K562 (cell line): ENCODE measurements around the gene TFF3. TPM values are rescaled to one million over a fixed set of nuclear protein-coding genes. Genes with fewer than 3 reads are reported as not detected.

Experiments used
- ATAC-seq: fragments of 200-7000 bp; cut with Tn5 transposase; 3 replicates; pipeline ENCODE4 v1.9.1; 2020; ENCODE audit warnings: moderate library complexity
- BruUV-seq: library from RNA; stranded (reverse); fragments of 400-500 nt; replicated peaks from 2 replicates; lab custom pipeline; 2021; lab: Mats Ljungman, UMichigan
- CTCF ChIA-PET: fragments of 300-600 bp; formaldehyde crosslinking; extraction: SDS; loops from one replicate; lab custom pipeline; 2021; ENCODE audit warnings: low intra/inter-chr PET ratio; lab: Yijun Ruan, JAX
- POLR2A ChIA-PET: fragments of 300-600, 350-650 bp; sonication (Branson Sonifier 250); formaldehyde crosslinking; extraction: SDS; loops from one replicate; lab custom pipeline; 2021; ENCODE audit warnings: antibody characterized with exemption, inconsistent platforms; lab: Yijun Ruan, JAX
- DNase-seq, 4 experiments: peaks; one replicate each; pipeline versions ENCODE4 v3.0.0 to v3.0.0-alpha.2; 2011 to 2018; ENCODE audit warnings: low spot score in 3 of 4, mixed read lengths in 3 of 4; ENCODE audit errors: extremely low read depth in 1 of 4
- FAIRE-seq: peaks from 2 replicates; lab custom pipeline; 2011; peaks lifted over from hg19 to GRCh38; lab: Jason Lieb, UNC
- H2AFZ ChIP-seq: 2 replicates; pipeline ENCODE4 v1.6.0; 2011; ENCODE audit warnings: low read depth, low read length, control low read depth, inconsistent platforms
- H3K27ac ChIP-seq: fragments of 200-600 bp; 3 replicates; pipeline ENCODE4 v1.8.0; 2011; ENCODE audit warnings: low read depth, mild to moderate bottlenecking, control low read depth, inconsistent platforms, low read length, moderate library complexity, mixed read lengths; ENCODE audit errors: extremely low read depth
- H3K27me3 ChIP-seq, 2 experiments: fragments of 300-600 bp in 1 of 2; 2 replicates in 1 of 2; 3 replicates in 1 of 2; pipeline versions ENCODE4 v1.6.0 to v1.8.0; 2011; ENCODE audit warnings: inconsistent platforms in 2 of 2, low read length in 2 of 2, mild to moderate bottlenecking in 1 of 2, mixed read lengths in 1 of 2, moderate library complexity in 1 of 2; ENCODE audit not compliant: control insufficient read depth in 2 of 2, insufficient read depth in 2 of 2
- H3K36me3 ChIP-seq: fragments of 300-600 bp; 3 replicates; pipeline ENCODE4 v1.8.0; 2011; ENCODE audit warnings: mild to moderate bottlenecking, low read length, inconsistent platforms; ENCODE audit not compliant: control insufficient read depth, insufficient read depth
- H3K4me1 ChIP-seq, 2 experiments: fragments of 200-600 bp in 1 of 2; replicated peaks in 1 of 2; 2 replicates in 1 of 2; 3 replicates in 1 of 2; pipeline versions ENCODE4 v1.5.1 to v1.8.0; 2011; ENCODE audit warnings: inconsistent platforms in 2 of 2, low read length in 2 of 2, mild to moderate bottlenecking in 1 of 2, mixed read lengths in 1 of 2, moderate library complexity in 1 of 2; ENCODE audit not compliant: control insufficient read depth in 2 of 2, insufficient read depth in 2 of 2
- H3K4me2 ChIP-seq: 2 replicates; pipeline ENCODE4 v1.6.1; 2011; ENCODE audit warnings: low read length, control low read depth, inconsistent platforms, mixed read lengths; ENCODE audit not compliant: insufficient read depth
- H3K4me3 ChIP-seq: fragments of 200-600 bp; sonication (generic), shearing (Covaris generic); 2 replicates; pipeline ENCODE4 v1.5.1; 2016; ENCODE audit warnings: control low read depth, inconsistent platforms
- H3K79me2 ChIP-seq: fragments of 200-600 bp; 3 replicates; pipeline ENCODE4 v1.8.0; 2011; ENCODE audit warnings: low read length, inconsistent platforms; ENCODE audit not compliant: control insufficient read depth, insufficient read depth
- H3K9ac ChIP-seq, 2 experiments: 2 replicates each; pipeline versions ENCODE4 v1.6.0 to v1.6.1; 2011; ENCODE audit warnings: low read depth in 2 of 2, low read length in 2 of 2, control low read depth in 1 of 2, inconsistent platforms in 1 of 2, mild to moderate bottlenecking in 1 of 2, mixed read lengths in 1 of 2; ENCODE audit not compliant: insufficient read depth in 1 of 2
- H3K9me1 ChIP-seq: one replicate; pipeline ENCODE4 v1.6.0; 2011; ENCODE audit warnings: inconsistent platforms, mild to moderate bottlenecking, low read length, moderate library complexity; ENCODE audit not compliant: control insufficient read depth, insufficient read depth
- H3K9me3 ChIP-seq: replicated peaks from 2 replicates; pipeline ENCODE4 v1.5.1; 2011; ENCODE audit warnings: low read depth, low read length, inconsistent platforms; ENCODE audit not compliant: control insufficient read depth, insufficient read depth
- H4K20me1 ChIP-seq: replicated peaks from 2 replicates; pipeline ENCODE4 v1.6.1; 2011; ENCODE audit warnings: low read length, inconsistent platforms, mixed read lengths; ENCODE audit not compliant: control insufficient read depth, insufficient read depth
- CBFB ChIP-seq: sonication (generic); formaldehyde crosslinking; IDR thresholded peaks from 2 replicates; pipeline ENCODE4 v1.4.0; 2020; ENCODE audit warnings: mild to moderate bottlenecking, missing genetic modification reagents
- CBX5 ChIP-seq: IDR thresholded peaks from 2 replicates; pipeline ENCODE4 v1.6.1; 2014; ENCODE audit warnings: low read depth, borderline replicate concordance
- COPS2 ChIP-seq: fragments of 450-650 bp; conservative IDR thresholded peaks from 2 replicates; pipeline ENCODE4 v1.6.1; 2016; ENCODE audit warnings: mild to moderate bottlenecking, moderate library complexity
- EP400 ChIP-seq: fragments of 450-650 bp; IDR thresholded peaks from 2 replicates; pipeline ENCODE4 v1.6.1; 2017; ENCODE audit warnings: antibody characterized with exemption, mild to moderate bottlenecking, moderate library complexity
- HLTF ChIP-seq: fragments of 450-650 bp; IDR thresholded peaks from 2 replicates; pipeline ENCODE4 v1.6.1; 2016
- L3MBTL2 ChIP-seq: fragments of 450-650 bp; IDR thresholded peaks from 2 replicates; pipeline ENCODE4 v1.6.1; 2016; ENCODE audit warnings: mild to moderate bottlenecking, moderate library complexity
- MYC ChIP-seq, 2 experiments: fragments of 250-450 bp in 1 of 2; sonication (Bioruptor Pico) in 1 of 2; IDR thresholded peaks; 2 replicates each; pipeline versions ENCODE4 v1.5.1 to v1.6.1; 2012 to 2021; ENCODE audit warnings: low read depth in 2 of 2, borderline replicate concordance in 1 of 2, improper control_type of control experiment in 1 of 2, low read length in 1 of 2, mild to moderate bottlenecking in 1 of 2, moderate library complexity in 1 of 2
- NEUROD1 ChIP-seq: fragments of 150-350 bp; IDR thresholded peaks from 2 replicates; pipeline ENCODE4 v1.6.1; 2014; ENCODE audit warnings: borderline replicate concordance, low read length, low read depth; ENCODE audit not compliant: partially characterized antibody
- OTX1 ChIP-seq: fragments of 450-650 bp; formaldehyde crosslinking; IDR thresholded peaks from 2 replicates; pipeline ENCODE4 v1.4.0; 2022; ENCODE audit warnings: mild to moderate bottlenecking
- VEZF1 ChIP-seq: fragments of 200-800 bp; sonication (Bioruptor generic); IDR thresholded peaks from 2 replicates; pipeline ENCODE4 v1.6.1; 2017; ENCODE audit warnings: missing genetic modification characterization, missing compliant biosample characterization
- WGBS: fragments of 100-300 bp; shearing (Covaris generic); methylation state at CpG from one replicate; pipeline ENCODE4 v1.1.6; 2016; ENCODE audit warnings: low coverage, mixed read lengths; ENCODE audit not compliant: insufficient coverage; ENCODE audit errors: missing lambda C conversion rate; 5-methylcytosine and 5-hydroxymethylcytosine counted together
- in situ Hi-C: fragments of 300-500 bp; cut with MboI; formaldehyde crosslinking; loops from 4 replicates; pipeline ENCODE4 v1.15.0; 2018; ENCODE audit warnings: inconsistent platforms, mixed read lengths
- intact Hi-C: fragments of 100-400 bp; cut with micrococcal nuclease; formaldehyde crosslinking; loops from 2 replicates; pipeline ENCODE4 v1.14.2; 2022
- polyA plus RNA-seq, 8 experiments: library from polyadenylated mRNA; depleted of rRNA in 4 of 8; stranded (reverse) in 5 of 8; unstranded in 3 of 8; fragments of >200 nt; fragmentation: Nextera tagmentation in 2 of 8; fragmentation: Illumina TruSeq in 1 of 8; extraction: Ambion mirVana in 2 of 8; extraction: Trizol in 1 of 8; gene quantifications; 2 replicates each; pipeline versions ENCODE4 v1.2.1 to v1.2.3, GENCODE V29; 2011 to 2014; ENCODE audit warnings: inconsistent platforms in 1 of 8, missing spikeins in 1 of 8
- total RNA-seq, 7 experiments: library from RNA; depleted of rRNA in 6 of 7; stranded (reverse); fragments of >200 nt in 6 of 7; fragmentation: Illumina TruSeq in 2 of 7; extraction: Trizol in 2 of 7; gene quantifications; 2 replicates each; pipeline versions ENCODE4 v1.2.1 to v1.2.3, GENCODE V29; 2011 to 2021; ENCODE audit warnings: low replicate concordance in 1 of 7

Gene TFF3
- total and polyA plus RNA-seq, 9 of the 15 experiments (the other 6 are each of a cell fraction or from before 2014, with no cell fraction given) = 0.78 TPM; not detected in 8

GRCh38 chr21:42319851-42320572 lies 4.8 kb upstream of the TFF3 start (continued):
- TF ChIP-seq VEZF1 (CRISPR knock-in tag) = no peak
- no peak for TF ChIP-seq CBX5
- peak; percentile 74 for TF ChIP-seq CBFB (CRISPR knock-in tag)
- TF ChIP-seq L3MBTL2 = peak; percentile 57; the same call in 1 of the 2 replicates
- TF ChIP-seq EP400 = peak; percentile 49

GRCh38 chr21:42319376-42319775 lies 4.2 kb upstream of the TFF3 start:
- Histone ChIP-seq H3K9ac (no peak overlapping the region; a peak in 1 of 4 replicates), H3K4me1 (no peaks in the 10 kb centered on the region), H3K4me2 (no peak overlapping the region; the same call in 1 of the 2 replicates), H3K9me1 (no peaks in the 10 kb centered on the region), H3K79me2 (no peaks in the 10 kb centered on the region), H3K27ac (no peak overlapping the region), H3K27me3 (peaks cover 45 to 74% of the 10 kb centered on the region in 2 experiments), H4K20me1 (0 out of 2 replicates have a peak, but pooled peaks cover 6% of the 10 kb centered on the region), H3K36me3 (no peaks in the 10 kb centered on the region), H3K4me3 (no peak overlapping the region), H3K9me3 (no peaks in the 10 kb centered on the region), H2AFZ (no peak overlapping the region)
- POLR2A ChIA-PET = interaction anchor here (0.7 to 0.8 kb wide), 2 partner anchors 9 to 39 kb away, joined by 3 read pairs; no protein-coding TSS in a partner anchor
- no peak for TF ChIP-seq COPS2
- no peak for TF ChIP-seq MYC (IDR thresholded peaks at IDR 0.05; ENCODE audit: low read depth, low read length)
- TF ChIP-seq MYC (CRISPR knock-in tag; IDR thresholded peaks at IDR 0.05; ENCODE audit: borderline replicate concordance, low read depth) = no peak
- TF ChIP-seq NEUROD1 = no peak
- no peak for TF ChIP-seq OTX1 (CRISPR knock-in tag)
- TF ChIP-seq HLTF = no peak
- ATAC-seq (peak; percentile 24; the same call in 2 of the 3 replicates), DNase-seq (no peak), FAIRE-seq (no peak)
- WGBS = 2% methylated on average over 10 of the region's 10 CpGs
- CTCF ChIA-PET = no interaction called here
- in situ Hi-C loops (loop anchor here (10.0 kb wide), 1 partner anchor 125 kb away; no protein-coding TSS in a partner anchor), intact Hi-C loops (no loop called here)
- BruUV-seq = no TSS peak
